RWPE1 (cell line): Measurements from ENCODE around the gene PPP2R5B.
A peak's percentile ranks its signal among the peaks of the same experiment; 100 is the strongest.

Experiments used
- CTCF ChIA-PET: fragments of 350-600 bp; sonication (Branson Sonifier 250); formaldehyde crosslinking; extraction: SDS; loops from one replicate; lab custom pipeline; 2021; lab: Yijun Ruan, JAX
- POLR2A ChIA-PET: fragments of 400-600 bp; formaldehyde crosslinking; extraction: SDS; loops from one replicate; lab custom pipeline; 2020; ENCODE audit warnings: antibody characterized with exemption; ENCODE audit not compliant: low non-redundant PET; lab: Yijun Ruan, JAX
- DNase-seq: peaks from one replicate; pipeline ENCODE4 v3.0.0; 2012; ENCODE audit warnings: low spot score
- H3K27ac ChIP-seq: fragments of 450-650 bp; 2 replicates; pipeline ENCODE4 v1.5.1; 2017
- CTCF ChIP-seq: fragments of 450-650 bp; conservative IDR thresholded peaks from 2 replicates; pipeline ENCODE4 v1.5.1; 2017; ENCODE audit warnings: low read depth, mild to moderate bottlenecking

Gene PPP2R5B

GRCh38 chr11:64902102-64902900 is 22.2 kb upstream of the PPP2R5B start:
- no peak overlapping the region; the same call in 1 of the 2 replicates for H3K27ac ChIP-seq
- DNase-seq, result no peak
- TF ChIP-seq CTCF, result no peak
- ChIA-PET POLR2A (no interaction called here), CTCF (interaction anchor here (0.6 to 1.4 kb wide), 3 partner anchors 14 to 111 kb away, joined by 3 to 7 read pairs (median 3); partner anchors contain the start of gene ARL2)

GRCh38 chr11:64903291-64903833 is 21.1 kb upstream of the PPP2R5B start:
- ChIA-PET CTCF (interaction anchor here (1.3 kb wide), 1 partner anchor 111 kb away, joined by 3 read pairs; the partner anchor contains the start of gene ARL2), POLR2A (no interaction called here)
- no peak for TF ChIP-seq CTCF
- DNase-seq, result no peak
- peak overlapping the region; percentile 22; the same call in 1 of the 2 replicates for H3K27ac ChIP-seq

GRCh38 chr11:64905516-64906313 is 18.8 kb upstream of the PPP2R5B start:
- DNase-seq, result no peak
- POLR2A ChIA-PET, result no interaction called here
- no peak overlapping the region; the same call in 1 of the 2 replicates for H3K27ac ChIP-seq
- no peak for TF ChIP-seq CTCF
- CTCF ChIA-PET, result no interaction called here

GRCh38 chr11:64906314-64906635 is 18.2 kb upstream of the PPP2R5B start:
- TF ChIP-seq CTCF, result no peak
- ChIA-PET CTCF (no interaction called here), POLR2A (no interaction called here)
- no peak overlapping the region; the same call in 1 of the 2 replicates for H3K27ac ChIP-seq
- no peak for DNase-seq

GRCh38 chr11:64908766-64909165 is 15.7 kb upstream of the PPP2R5B start:
- POLR2A ChIA-PET, result no interaction called here
- no peak for DNase-seq
- peak overlapping the region; percentile 6; the same call in 1 of the 2 replicates for H3K27ac ChIP-seq
- TF ChIP-seq CTCF, result no peak
- CTCF ChIA-PET, result interaction anchor here (0.7 kb wide), 1 partner anchor 1637 kb away, joined by 3 read pairs; the partner anchor contains the start of gene ZDHHC24

- no peak for TF ChIP-seq CTCF
- DNase-seq, result no peak
- no peak overlapping the region for H3K27ac ChIP-seq
- POLR2A ChIA-PET, result no interaction called here
- CTCF ChIA-PET, result interaction anchor here (0.7 kb wide), 2 partner anchors 61 to 1636 kb away, joined by 3 to 4 read pairs; partner anchors contain the start of gene ZDHHC24
These were observed 14.7 kb upstream of the PPP2R5B start for GRCh38 chr11:64909653-64910343.
